Bone marrow (tissue), 2 donors: ENCODE results near the gene FGF12.

Experiments
- DNase-seq, 2 donors: peaks; one replicate each; lab custom pipeline; 2025; lab: John Stamatoyannopoulos, UW

Gene FGF12

GRCh38 chr3:192685801-192686200, 41.5 kb downstream of the FGF12 start:
- no peak for DNase-seq

GRCh38 chr3:192684151-192684550, 43.2 kb downstream of the FGF12 start:
- no peak for DNase-seq

GRCh38 chr3:192675958-192676649, 51.2 kb downstream of the FGF12 start:
- no peak for DNase-seq

- no peak for DNase-seq
Measured at GRCh38 chr3:192655628-192656027, 71.7 kb downstream of the FGF12 start.

GRCh38 chr3:192655040-192655439, 72.3 kb downstream of the FGF12 start:
- no peak for DNase-seq

GRCh38 chr3:192653862-192654261, 73.5 kb downstream of the FGF12 start:
- DNase-seq = no peak

- DNase-seq = no peak
Measured at GRCh38 chr3:192652727-192653126, 74.6 kb downstream of the FGF12 start.

- DNase-seq = no peak
Measured at GRCh38 chr3:192651836-192652512, 75.4 kb downstream of the FGF12 start.

- no peak for DNase-seq
Measured at GRCh38 chr3:192645437-192645836, 81.9 kb downstream of the FGF12 start.

- DNase-seq = no peak
Measured at GRCh38 chr3:192642651-192643050, 84.7 kb downstream of the FGF12 start.

- DNase-seq = no peak
Measured at GRCh38 chr3:192641919-192642318, 85.4 kb downstream of the FGF12 start.

- no peak for DNase-seq
Measured at GRCh38 chr3:192639987-192640386, 87.4 kb downstream of the FGF12 start.

GRCh38 chr3:192637803-192638202, 89.5 kb downstream of the FGF12 start:
- no peak for DNase-seq

- no peak for DNase-seq
Measured at GRCh38 chr3:192636517-192637444, 90.6 kb downstream of the FGF12 start.

GRCh38 chr3:192629429-192629828, 97.9 kb downstream of the FGF12 start:
- no peak for DNase-seq

- no peak for DNase-seq
Measured at GRCh38 chr3:192621909-192622308, 105.4 kb downstream of the FGF12 start.

GRCh38 chr3:192620275-192620674, 107.1 kb downstream of the FGF12 start:
- no peak for DNase-seq

GRCh38 chr3:192611411-192611810, 115.9 kb downstream of the FGF12 start:
- DNase-seq = no peak

GRCh38 chr3:192608726-192609600, 118.4 kb downstream of the FGF12 start:
- no peak for DNase-seq

- no peak for DNase-seq
Measured at GRCh38 chr3:192607798-192608197, 119.5 kb downstream of the FGF12 start.

GRCh38 chr3:192597913-192598312, 129.4 kb downstream of the FGF12 start:
- DNase-seq = no peak

- no peak for DNase-seq
Measured at GRCh38 chr3:192597506-192597905, 129.8 kb downstream of the FGF12 start.
